AG09319 (cell line): ENCODE measurements around the gene KDM7A.

Experiments
- DNase-seq: peaks from one replicate; pipeline ENCODE4 v3.0.0-alpha.2; 2010; ENCODE audit warnings: low read depth; ENCODE audit errors: extremely low read depth
- TF ChIP-seq, protein P1 (sequence below): IDR thresholded peaks from 2 replicates; pipeline ENCODE4 v1.5.1; 2011; ENCODE audit warnings: low read depth, mild to moderate bottlenecking, inconsistent platforms, low read length, moderate library complexity

The KDM7A gene

DNA sequence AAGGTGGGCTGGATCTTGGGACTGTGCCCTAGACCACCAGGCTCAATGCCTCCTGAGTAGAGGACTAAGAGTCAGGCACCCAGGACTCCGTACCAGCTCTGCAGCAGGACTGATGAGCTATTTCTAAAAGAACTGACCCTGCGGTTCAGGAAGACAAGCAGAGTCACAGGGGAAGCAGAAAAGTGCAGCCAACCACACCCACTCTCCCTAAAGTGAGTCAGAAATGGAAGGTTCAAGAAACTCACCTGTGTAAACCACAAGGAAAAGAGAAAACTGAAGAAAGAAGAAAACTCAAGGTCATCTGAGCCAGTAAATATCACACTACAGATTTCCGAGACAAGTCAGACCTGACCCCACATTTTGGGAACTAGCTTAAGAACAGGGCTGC lies 116.5 kb downstream of the KDM7A start:
- no peak for DNase-seq
- TF ChIP-seq, protein P1, sequence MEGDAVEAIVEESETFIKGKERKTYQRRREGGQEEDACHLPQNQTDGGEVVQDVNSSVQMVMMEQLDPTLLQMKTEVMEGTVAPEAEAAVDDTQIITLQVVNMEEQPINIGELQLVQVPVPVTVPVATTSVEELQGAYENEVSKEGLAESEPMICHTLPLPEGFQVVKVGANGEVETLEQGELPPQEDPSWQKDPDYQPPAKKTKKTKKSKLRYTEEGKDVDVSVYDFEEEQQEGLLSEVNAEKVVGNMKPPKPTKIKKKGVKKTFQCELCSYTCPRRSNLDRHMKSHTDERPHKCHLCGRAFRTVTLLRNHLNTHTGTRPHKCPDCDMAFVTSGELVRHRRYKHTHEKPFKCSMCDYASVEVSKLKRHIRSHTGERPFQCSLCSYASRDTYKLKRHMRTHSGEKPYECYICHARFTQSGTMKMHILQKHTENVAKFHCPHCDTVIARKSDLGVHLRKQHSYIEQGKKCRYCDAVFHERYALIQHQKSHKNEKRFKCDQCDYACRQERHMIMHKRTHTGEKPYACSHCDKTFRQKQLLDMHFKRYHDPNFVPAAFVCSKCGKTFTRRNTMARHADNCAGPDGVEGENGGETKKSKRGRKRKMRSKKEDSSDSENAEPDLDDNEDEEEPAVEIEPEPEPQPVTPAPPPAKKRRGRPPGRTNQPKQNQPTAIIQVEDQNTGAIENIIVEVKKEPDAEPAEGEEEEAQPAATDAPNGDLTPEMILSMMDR: no peak

DNA sequence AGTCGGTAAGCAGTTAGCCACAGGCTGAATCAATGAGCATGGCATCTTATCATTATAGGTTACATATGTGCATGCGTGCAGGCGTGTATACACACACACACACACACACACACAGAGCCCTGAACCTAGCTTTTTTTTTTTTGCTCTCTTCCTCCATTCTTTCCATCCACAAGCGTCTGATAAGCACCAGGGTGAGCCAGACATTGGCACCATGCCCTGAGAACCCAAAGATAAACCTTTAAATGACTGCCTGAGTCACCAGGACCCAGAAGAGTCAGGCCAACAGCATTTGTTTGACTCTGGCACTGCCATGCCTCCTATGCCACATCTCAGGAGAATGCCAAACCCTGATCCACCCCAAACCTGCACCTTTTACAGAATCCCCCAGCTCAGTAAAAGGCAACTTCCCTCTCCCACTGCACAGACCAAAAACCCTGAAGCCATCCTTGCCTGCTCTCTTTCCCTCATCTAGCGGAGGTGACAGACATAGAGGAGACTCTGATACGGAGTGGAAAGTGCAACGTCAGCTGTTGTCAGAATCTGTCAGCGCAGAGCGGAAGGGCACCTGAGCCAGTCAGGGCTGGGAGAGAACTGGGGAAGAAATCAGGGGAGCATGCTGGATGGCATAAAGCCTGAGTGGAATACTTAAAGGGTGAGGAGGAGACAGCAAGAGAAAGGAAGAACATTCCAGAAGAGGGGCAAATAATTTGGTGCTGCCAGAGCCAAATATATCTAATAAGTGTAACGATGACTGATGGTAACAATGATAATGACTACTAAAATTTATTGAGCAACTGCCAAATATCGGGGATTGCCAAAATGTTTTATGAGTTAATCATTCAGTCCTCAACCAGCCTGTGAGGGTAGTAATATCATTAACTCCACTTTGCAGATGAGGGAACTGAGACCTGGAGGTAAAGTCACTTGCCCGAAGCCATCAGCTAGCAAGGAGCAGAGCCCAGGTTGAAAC lies 117.2 kb downstream of the KDM7A start:
- TF ChIP-seq, protein P1: no peak
- DNase-seq: peak; percentile 67

DNA sequence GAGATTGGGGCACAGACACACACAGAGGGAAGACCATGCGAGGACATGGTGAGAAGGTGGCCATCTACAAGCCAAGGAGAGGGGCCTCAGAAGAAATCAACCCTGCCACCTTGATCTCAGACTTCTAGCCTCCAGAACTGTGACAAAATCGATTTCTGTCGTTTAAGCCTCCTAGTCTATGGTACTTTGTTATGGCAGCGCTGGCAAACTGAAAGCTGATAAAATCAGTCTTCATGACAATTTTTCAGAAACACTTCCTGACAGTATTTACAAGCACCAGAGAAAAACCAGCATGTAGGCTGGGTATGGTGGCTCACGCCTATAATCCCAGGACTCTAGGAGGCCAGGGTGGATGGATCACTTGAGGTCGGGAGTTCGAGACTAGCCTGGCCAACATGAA lies 118.3 kb downstream of the KDM7A start:
- TF ChIP-seq, protein P1: no peak
- DNase-seq: no peak

DNA sequence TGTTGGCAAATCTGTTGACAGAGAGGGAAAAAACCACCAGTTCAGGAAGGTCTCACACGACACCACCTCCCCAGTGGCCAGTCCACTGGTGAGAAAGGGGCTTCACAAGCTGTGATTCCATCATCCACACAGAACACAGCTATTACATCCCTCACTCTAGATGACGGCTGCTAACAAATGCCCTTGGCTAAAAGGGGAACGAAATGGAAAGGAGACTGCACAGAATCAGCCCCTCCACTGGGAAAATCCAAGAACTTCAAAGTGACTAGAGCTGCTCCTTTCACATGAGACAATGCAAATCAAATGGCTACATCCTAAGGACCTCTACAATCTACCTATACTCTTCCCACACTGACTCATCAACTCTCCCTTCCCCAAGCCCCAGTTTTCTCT lies 119.6 kb downstream of the KDM7A start:
- no peak for DNase-seq
- TF ChIP-seq, protein P1: no peak

DNA sequence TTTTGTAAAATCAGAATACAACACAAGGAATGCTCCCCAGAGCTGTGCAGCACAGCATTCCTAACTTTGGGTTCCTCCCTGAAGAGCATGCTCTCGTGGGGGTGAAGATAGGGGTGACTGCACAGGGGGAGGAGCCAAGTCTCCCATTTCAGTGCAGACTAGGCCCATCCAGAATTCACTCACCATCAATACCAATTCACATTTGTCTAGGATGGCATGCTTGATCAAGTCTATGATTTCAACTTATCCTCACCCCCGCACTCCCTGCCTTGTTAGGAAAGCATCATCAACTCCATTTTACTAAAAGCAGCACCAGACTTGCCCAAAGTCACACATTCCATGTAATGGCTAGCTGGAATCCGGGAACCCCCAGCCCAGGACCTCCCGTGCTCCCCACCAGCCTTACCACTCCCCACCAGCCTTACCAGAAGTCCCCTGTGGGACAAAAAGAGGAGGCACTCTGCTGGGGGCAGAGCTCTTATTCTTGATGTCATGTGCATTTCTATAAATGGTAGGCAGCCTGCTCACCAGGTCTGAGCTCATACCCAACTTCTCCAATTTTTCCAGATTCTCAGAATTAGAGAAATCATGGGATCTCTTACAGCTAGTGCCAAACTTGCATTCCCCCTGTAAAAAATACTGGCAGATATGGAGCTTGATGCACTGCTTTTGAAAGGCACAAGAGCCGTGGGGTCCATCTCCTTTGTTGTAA lies 120.2 kb downstream of the KDM7A start:
- TF ChIP-seq, protein P1: no peak
- DNase-seq: no peak

DNA sequence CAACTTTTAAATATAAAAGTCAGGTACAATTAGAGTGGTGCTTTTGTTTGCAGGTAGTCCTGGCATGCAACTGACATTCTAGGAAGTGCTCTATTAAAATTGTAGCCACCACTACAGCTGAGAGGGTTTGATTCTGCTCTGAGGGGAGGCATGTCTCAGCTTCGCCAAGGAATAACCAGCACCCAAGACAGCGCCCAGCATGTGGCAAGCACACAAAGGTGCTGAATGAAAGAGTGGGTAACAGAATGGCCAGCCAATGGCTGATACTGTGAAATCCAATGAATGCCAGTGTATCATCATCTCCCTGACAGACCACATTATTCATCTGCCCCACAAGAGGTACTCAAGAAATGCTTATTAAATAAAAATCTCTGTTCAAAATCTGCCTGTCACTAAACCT lies 121.0 kb downstream of the KDM7A start:
- no peak for DNase-seq
- TF ChIP-seq, protein P1: no peak

DNA sequence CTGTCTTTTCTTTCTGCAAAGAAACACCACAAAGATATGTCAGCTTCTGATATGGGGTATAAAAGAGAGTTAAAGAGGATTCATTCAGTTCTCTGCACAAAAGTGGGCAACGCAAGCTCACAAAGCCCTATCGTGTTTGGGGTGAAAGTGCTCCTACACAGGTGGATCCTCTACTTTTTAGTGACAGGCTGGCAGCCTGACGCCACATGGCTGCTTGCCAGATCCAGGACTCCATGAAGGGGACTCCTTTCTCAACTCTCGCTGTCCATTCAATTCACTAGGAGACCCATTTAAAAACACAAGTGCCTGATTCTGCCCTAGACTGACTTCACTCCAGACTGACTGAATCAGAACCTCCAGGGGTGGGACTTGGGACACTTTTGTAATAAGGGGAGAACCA lies 122.0 kb downstream of the KDM7A start:
- no peak for DNase-seq
- TF ChIP-seq, protein P1: no peak
